NCI-H1436 (cell line): ENCODE measurements around the gene CDK17.

Source experiments
- DNase-seq: peaks from one replicate; lab custom pipeline; 2025; lab: John Stamatoyannopoulos, UW

The CDK17 gene

DNA sequence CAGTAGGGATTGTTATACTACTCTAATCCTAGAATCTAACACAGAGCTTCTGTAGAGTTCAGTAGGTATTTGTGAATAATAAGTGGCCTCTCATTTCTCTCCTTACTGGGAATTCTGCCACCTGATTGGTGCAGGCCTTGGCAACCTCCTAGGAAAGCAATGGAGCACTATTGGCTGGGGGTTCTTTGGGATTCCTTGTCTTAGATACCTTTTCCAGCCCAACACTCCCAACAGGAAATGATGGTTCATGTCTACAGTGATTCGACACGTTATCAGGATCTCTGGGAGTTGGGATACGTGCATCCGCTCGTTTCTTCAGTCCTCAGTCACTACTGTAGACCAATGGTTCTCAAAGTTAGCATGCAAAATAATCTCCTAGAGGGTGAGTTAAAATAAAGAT is 138.7 kb downstream of the CDK17 start:
- no peak for DNase-seq

- DNase-seq = no peak
These were observed 139.6 kb downstream of the CDK17 start for GRCh38 chr12:96260644-96261043.

GRCh38 chr12:96260231-96260630 is 140.0 kb downstream of the CDK17 start:
- no peak for DNase-seq

GRCh38 chr12:96258104-96258961 is 141.9 kb downstream of the CDK17 start:
- no peak for DNase-seq

- no peak for DNase-seq
These were observed 142.6 kb downstream of the CDK17 start for GRCh38 chr12:96257550-96258103.

- DNase-seq = no peak
These were observed 143.4 kb downstream of the CDK17 start for GRCh38 chr12:96256672-96257361.

- DNase-seq = no peak
These were observed 145.2 kb downstream of the CDK17 start for GRCh38 chr12:96255077-96255476.

GRCh38 chr12:96250119-96250685 is 150.0 kb downstream of the CDK17 start:
- no peak for DNase-seq

DNA sequence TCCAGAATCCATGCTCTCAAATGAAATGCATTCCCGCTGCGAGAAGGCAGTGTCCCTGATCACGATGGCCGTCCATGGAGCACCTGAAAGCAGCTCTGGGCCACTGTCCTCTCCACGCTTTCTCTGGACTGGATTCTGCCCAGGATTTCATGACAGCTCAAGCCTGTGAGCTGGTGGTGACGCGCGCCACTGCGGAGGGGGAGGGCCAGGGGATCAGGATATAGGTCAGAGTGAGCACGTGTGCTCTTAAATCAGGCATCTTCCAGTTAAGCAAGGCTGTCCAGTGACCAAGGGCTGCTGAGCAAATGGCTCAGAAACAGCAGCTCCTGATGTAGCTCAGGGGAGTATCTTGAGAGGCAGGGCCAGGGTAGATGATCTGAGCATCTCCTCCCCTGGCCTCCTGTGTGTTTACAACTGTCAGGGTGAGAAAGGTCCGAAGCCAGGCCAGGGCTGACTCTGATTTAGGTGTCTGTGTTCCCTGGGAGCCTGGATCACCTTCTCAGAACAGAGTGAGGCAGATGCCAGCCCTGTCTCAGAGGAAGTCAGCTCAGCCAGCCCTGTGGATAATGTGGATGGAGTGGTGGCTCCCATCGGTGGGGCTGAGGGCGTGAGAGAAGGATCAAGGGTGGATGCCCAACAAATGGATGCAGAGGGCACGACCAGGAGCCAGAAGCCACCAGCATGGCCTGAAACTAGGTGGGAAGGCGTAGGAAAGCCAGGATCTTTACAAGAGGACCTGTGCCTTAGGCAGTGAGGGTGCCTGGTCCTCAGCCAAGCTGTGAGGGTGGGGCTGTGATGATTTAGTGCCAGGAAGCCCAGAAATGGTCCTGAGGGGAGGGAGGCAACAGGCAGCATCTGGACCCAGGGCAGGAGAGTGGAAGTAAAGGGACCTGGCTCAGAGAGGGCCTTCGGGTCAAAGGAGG is 150.8 kb downstream of the CDK17 start:
- DNase-seq = no peak

DNA sequence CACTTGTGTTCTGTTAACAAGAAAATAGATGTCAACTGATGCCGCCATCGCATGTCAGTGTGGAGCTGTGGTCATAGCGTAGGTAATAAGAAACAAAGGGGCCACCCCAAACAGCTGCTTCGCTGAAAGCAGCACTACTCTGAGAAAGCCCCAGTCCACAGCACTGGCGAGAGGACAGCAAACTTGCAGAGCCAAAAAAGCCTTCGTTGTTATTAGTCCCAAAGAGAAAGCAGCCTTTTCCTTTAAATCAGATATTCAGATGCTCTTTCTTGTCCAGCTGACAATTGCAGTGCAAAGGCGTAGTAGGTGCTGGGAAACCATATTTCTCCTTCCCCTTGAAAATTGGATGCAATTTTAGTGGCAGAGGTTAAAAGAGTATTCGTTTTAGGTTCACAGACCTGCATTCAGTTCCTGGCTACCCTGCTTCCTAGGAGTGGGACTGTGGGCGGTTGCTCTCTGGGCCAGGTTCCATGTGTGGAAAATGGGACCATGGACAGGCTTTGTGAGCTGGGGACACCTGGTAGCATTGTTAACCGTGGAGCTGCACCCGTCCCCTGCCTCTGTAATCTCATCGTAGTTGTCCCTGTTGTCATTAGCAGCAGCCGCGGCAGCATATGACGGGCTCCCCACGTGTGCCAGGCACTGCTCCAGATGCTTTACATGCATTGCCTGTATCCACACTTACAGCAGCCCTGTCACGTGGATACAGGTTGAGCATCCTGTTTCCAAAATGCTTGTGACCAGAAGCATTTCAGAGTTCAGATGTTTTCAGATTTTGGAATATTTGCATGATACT is 151.9 kb downstream of the CDK17 start:
- DNase-seq = no peak

- DNase-seq = no peak
These were observed 152.7 kb downstream of the CDK17 start for GRCh38 chr12:96247563-96247962.

GRCh38 chr12:96246926-96247505 is 153.2 kb downstream of the CDK17 start:
- no peak for DNase-seq

DNA sequence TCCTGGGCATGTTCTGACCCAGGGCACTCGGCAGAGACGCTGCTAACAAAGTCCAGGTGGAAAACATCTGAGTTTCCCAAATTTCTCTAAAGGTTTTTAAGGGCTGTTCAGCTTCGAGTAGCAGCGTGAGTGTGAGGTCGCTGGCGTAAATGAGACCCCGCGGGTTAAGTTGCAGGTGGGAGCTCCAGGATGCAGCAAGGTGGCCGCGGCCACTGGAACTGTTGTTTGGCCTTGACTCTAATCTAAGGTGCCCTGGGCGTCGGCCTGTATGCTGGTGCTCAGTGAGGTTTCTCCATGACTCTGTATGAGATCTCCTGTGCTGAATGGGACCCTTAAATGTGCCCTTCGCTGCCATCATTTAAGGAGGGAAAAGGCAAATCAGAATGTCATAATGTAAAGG is 155.4 kb downstream of the CDK17 start:
- DNase-seq = no peak

DNA sequence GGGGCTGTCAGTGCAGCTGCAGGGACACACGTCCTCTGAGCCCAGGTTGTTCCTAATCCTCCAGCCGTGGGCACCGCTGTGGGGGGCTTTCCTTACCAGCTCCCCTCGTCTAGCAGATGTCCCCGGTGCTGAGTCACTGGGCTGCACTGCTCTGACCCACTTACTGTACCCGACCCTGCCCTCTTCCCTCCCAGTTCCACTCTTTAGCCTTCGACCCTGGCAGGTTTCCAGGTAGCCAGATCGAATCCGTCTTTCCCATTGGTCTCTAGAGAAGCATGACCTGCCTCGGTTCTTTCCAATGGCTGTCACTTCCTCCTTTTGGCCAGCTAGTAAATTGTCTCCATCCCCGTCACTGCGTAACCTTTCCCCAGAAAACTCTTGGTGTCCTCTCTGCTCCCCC is 157.6 kb downstream of the CDK17 start:
- no peak for DNase-seq

GRCh38 chr12:96241846-96242256 is 158.4 kb downstream of the CDK17 start:
- peak; percentile 18 for DNase-seq

GRCh38 chr12:96241431-96241830 is 158.8 kb downstream of the CDK17 start:
- no peak for DNase-seq

DNA sequence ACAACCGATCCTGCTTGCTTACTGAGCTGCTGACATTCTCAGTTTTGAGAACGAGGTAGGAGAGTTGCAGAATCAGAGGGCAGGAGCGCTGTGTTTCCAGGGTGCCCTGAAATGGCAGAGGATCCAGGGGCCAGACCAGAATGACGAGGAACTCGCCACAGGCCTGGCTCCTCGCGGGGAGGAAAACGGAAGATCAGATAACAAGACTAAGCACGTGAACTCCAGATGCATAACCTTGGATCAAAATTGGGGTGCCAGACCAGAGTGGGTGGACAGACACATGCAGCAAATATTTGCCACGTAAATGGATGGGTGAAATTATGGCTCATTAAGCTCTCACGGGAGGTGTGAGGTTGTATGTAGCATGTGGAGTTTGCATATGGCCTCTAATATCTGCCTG is 159.6 kb downstream of the CDK17 start:
- DNase-seq = no peak

DNA sequence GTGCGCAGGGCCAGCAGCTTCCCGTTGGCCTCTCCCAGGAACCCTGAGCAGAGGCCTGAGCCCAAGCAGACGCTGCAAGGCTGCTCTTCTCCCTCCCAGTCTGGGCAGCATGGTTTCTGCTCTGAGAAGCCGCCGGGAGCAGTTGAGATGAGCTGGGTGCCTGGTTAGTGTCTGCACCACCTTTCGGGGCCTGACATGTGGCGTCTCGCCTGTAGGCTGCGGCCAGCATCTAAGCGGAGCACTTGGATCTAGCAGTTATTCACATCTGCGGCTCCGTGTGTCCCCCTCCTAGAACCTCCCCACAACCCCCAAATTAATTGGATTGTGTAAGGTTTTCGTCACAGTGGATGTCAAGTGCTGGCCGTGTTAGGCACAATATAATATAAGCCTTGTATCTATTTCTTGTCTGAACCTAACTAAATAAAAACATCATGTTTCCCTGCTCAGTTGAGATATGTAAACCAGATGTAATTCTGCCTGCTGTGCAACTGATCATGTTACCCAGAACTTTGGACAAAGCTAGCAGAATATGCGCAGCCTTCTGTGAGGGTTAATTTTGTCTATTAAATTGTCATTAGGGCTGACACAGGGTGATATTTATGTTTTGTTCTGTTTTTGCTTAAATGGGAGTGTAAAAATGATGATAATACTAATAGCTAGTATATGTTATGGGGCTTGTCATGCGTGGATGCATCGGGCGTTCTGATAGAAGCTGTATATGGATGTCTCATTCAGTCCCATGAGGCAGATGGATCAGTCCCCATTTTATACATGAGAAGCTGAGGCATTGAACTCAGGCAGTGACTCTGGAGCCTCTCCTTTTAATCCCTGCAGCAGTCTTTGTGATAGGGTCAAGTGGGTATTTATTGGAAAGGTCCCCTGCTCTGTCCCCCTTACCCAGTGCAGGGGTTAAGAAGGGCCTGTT is 160.3 kb downstream of the CDK17 start:
- DNase-seq = no peak

GRCh38 chr12:96238336-96239047 is 161.7 kb downstream of the CDK17 start:
- no peak for DNase-seq
